SU-DHL-6 (cell line): ENCODE results near the gene MOSPD2.

Source experiments
- EZH2phosphoT487 ChIP-seq: fragments of 200-600 bp; sonication (generic), shearing (Covaris generic); conservative IDR thresholded peaks from 2 replicates; pipeline ENCODE4 v1.6.1; 2018; ENCODE audit warnings: mild to moderate bottlenecking, antibody characterized with exemption, low read length, moderate library complexity, mixed read lengths
- TF ChIP-seq, protein P1 (sequence below): fragments of 200-600 bp; sonication (generic); IDR thresholded peaks from one replicate; pipeline ENCODE4 v1.5.1; 2017; ENCODE audit warnings: antibody characterized with exemption, mild to moderate bottlenecking, low read length, moderate library complexity; ENCODE audit not compliant: insufficient read depth, poor library complexity, severe bottlenecking

DNA sequence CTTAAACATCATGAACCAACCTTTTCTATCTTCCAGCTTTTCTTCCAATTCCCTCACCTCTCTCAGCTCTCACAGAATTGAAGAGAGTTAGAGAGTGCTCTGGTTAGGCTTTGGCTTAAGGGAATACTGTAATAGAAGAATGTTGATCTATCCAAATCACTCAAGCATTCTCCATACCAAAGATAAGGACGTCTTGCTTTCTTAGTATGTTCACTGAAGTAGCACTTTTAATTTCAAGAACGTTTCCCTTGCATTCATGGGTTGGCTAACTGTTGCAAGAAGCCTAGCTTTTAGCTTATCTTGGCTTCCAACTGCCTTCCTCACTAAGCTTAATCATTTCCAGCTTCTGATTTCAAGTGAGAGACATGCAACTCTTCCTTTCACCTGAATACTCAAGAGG, 43.6 kb upstream of the MOSPD2 start:
- no peak for TF ChIP-seq EZH2phosphoT487
- TF ChIP-seq, protein P1, sequence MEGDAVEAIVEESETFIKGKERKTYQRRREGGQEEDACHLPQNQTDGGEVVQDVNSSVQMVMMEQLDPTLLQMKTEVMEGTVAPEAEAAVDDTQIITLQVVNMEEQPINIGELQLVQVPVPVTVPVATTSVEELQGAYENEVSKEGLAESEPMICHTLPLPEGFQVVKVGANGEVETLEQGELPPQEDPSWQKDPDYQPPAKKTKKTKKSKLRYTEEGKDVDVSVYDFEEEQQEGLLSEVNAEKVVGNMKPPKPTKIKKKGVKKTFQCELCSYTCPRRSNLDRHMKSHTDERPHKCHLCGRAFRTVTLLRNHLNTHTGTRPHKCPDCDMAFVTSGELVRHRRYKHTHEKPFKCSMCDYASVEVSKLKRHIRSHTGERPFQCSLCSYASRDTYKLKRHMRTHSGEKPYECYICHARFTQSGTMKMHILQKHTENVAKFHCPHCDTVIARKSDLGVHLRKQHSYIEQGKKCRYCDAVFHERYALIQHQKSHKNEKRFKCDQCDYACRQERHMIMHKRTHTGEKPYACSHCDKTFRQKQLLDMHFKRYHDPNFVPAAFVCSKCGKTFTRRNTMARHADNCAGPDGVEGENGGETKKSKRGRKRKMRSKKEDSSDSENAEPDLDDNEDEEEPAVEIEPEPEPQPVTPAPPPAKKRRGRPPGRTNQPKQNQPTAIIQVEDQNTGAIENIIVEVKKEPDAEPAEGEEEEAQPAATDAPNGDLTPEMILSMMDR = no peak
